Measurements from ENCODE around the gene SIK2.

The SIK2 gene

GRCh38 chr11:111601979-111602864 lies at the start of gene SIK2:
Gene SIK2 (plus strand): TSS chr11:111602449. CDS start chr11:111602564, 115 bp downstream.
- peak; percentile 93 for DNase-seq

GRCh38 chr11:111554532-111554931 lies 47.7 kb upstream of the SIK2 start:
- no peak for DNase-seq

GRCh38 chr11:111555255-111555654 lies 47.0 kb upstream of the SIK2 start:
- no peak for DNase-seq

GRCh38 chr11:111557425-111558111 lies 44.7 kb upstream of the SIK2 start:
- no peak for DNase-seq

- DNase-seq, result no peak
Observed at GRCh38 chr11:111559800-111560464, 42.3 kb upstream of the SIK2 start.

- DNase-seq, result no peak
Observed at GRCh38 chr11:111560800-111561199, 41.4 kb upstream of the SIK2 start.

GRCh38 chr11:111561306-111561705 lies 40.9 kb upstream of the SIK2 start:
- DNase-seq, result no peak

- no peak for DNase-seq
Observed at GRCh38 chr11:111561791-111562325, 40.4 kb upstream of the SIK2 start.

- no peak for DNase-seq
Observed at GRCh38 chr11:111562692-111563389, 39.4 kb upstream of the SIK2 start.

GRCh38 chr11:111565114-111565720 lies 37.0 kb upstream of the SIK2 start:
- DNase-seq, result peak; percentile 72

GRCh38 chr11:111566324-111566723 lies 35.9 kb upstream of the SIK2 start:
- no peak for DNase-seq

- no peak for DNase-seq
Observed at GRCh38 chr11:111569476-111569875, 32.8 kb upstream of the SIK2 start.

- DNase-seq, result no peak
Observed at GRCh38 chr11:111570796-111571195, 31.5 kb upstream of the SIK2 start.

GRCh38 chr11:111571829-111572501 lies 30.3 kb upstream of the SIK2 start:
- DNase-seq, result no peak

GRCh38 chr11:111572581-111572980 lies 29.7 kb upstream of the SIK2 start:
- no peak for DNase-seq

GRCh38 chr11:111573821-111574249 lies 28.4 kb upstream of the SIK2 start:
- no peak for DNase-seq

GRCh38 chr11:111574373-111575225 lies 27.6 kb upstream of the SIK2 start:
- no peak for DNase-seq

GRCh38 chr11:111575740-111576139 lies 26.5 kb upstream of the SIK2 start:
- no peak for DNase-seq

- DNase-seq, result no peak
Observed at GRCh38 chr11:111577821-111578220, 24.4 kb upstream of the SIK2 start.

- DNase-seq, result no peak
Observed at GRCh38 chr11:111581341-111581740, 20.9 kb upstream of the SIK2 start.

GRCh38 chr11:111582163-111582562 lies 20.1 kb upstream of the SIK2 start:
- no peak for DNase-seq
